WERI-Rb-1 (cell line): ENCODE data around the gene FBRSL1.

Experiments
- DNase-seq: peaks from one replicate; pipeline ENCODE4 v3.0.0-alpha.2; 2020
- H3K27ac ChIP-seq: fragments of 250-450 bp; sonication (Bioruptor Pico); 2 replicates; pipeline ENCODE4 v1.5.1; 2020; ENCODE audit warnings: mild to moderate bottlenecking, moderate library complexity
- H3K27me3 ChIP-seq: fragments of 250-450 bp; sonication (Bioruptor Pico); 2 replicates; pipeline ENCODE4 v1.5.1; 2021; ENCODE audit warnings: mild to moderate bottlenecking, low read depth, moderate library complexity; ENCODE audit not compliant: insufficient read depth, severe bottlenecking
- H3K36me3 ChIP-seq: fragments of 250-450 bp; sonication (Bioruptor Pico); 2 replicates; pipeline ENCODE4 v1.5.1; 2020; ENCODE audit warnings: mild to moderate bottlenecking, moderate library complexity
- H3K4me3 ChIP-seq: 2 replicates; pipeline ENCODE4 v1.5.1; 2011; ENCODE audit warnings: low read depth, mild to moderate bottlenecking, control low read depth, low read length
- H3K9me3 ChIP-seq: fragments of 250-450 bp; sonication (Bioruptor Pico); 2 replicates; pipeline ENCODE4 v1.5.1; 2021; ENCODE audit warnings: mild to moderate bottlenecking, moderate library complexity; ENCODE audit not compliant: severe bottlenecking
- CTCF ChIP-seq: IDR thresholded peaks from 2 replicates; pipeline ENCODE4 v1.5.1; 2011; ENCODE audit warnings: low read depth, mild to moderate bottlenecking, control low read depth, inconsistent platforms, low read length

The FBRSL1 gene

DNA sequence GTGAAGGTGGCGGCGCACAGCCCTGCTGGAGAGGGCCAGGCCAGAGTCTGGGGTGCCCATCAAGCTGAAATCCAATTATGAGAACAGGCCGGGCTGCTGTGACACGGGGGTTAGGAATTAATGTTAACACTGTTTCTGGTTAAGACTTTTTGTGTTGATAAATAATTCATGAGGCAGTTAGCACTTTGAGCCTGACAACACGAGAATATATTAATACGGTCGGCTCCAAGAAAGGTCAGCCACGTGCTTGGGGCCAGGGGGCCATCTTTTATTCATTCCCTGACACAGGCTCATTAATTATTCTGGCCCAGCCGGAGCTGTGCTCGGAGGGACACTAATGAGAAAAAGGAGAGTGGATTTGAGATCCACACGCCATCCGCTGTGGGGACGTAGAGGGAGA, 45.1 kb downstream of the FBRSL1 start:
- no peak for TF ChIP-seq CTCF
- no peak overlapping the region for H3K4me3 ChIP-seq
- DNase-seq, result no peak
- H3K9me3 ChIP-seq, result peaks cover 50% of the 10 kb centered on the region
- no peak overlapping the region for H3K27ac ChIP-seq
- H3K36me3 ChIP-seq, result peaks cover 17% of the 10 kb centered on the region
- no peaks in the 10 kb centered on the region for H3K27me3 ChIP-seq

- Histone ChIP-seq H3K9me3 (peaks cover 45% of the 10 kb centered on the region), H3K27me3 (no peaks in the 10 kb centered on the region), H3K4me3 (no peak overlapping the region), H3K36me3 (peaks cover 17% of the 10 kb centered on the region), H3K27ac (no peak overlapping the region)
- no peak for TF ChIP-seq CTCF
- DNase-seq, result no peak
Measured at GRCh38 chr12:132536102-132536876, 46.3 kb downstream of the FBRSL1 start.

DNA sequence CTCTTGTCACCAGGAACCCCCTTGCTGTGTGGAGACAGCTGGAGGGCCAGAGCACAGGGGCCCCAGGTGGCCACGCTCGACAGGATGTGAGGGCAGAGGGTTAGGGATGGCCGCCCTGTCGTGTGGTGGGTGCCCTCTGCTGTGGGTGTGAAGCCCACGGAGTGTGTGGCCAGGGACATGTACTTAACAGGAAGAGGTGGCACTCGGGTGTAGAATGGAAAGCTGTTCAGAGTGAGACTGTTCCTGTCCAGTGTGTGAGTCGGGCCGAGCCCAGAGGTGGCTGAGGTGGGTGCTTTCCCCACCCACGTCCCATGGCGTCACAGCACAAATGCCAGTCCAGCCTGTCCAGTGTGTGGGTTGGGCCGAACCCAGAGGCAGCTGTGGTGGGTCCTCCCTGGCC, 47.1 kb downstream of the FBRSL1 start:
- no peak for TF ChIP-seq CTCF

GRCh38 chr12:132537836-132538662, 48.1 kb downstream of the FBRSL1 start:
- Histone ChIP-seq H3K27me3 (no peaks in the 10 kb centered on the region), H3K36me3 (peaks cover 9% of the 10 kb centered on the region), H3K4me3 (no peak overlapping the region), H3K9me3 (peaks cover 28% of the 10 kb centered on the region), H3K27ac (no peak overlapping the region)
- DNase-seq, result no peak
- no peak for TF ChIP-seq CTCF

More for the DNA sequence above, 47.1 kb downstream of the FBRSL1 start:
- Histone ChIP-seq H3K36me3 (peaks cover 12% of the 10 kb centered on the region), H3K9me3 (peaks cover 37% of the 10 kb centered on the region), H3K27me3 (no peaks in the 10 kb centered on the region), H3K27ac (no peak overlapping the region), H3K4me3 (no peak overlapping the region)
- no peak for DNase-seq

- Histone ChIP-seq H3K9me3 (peaks cover 25% of the 10 kb centered on the region), H3K36me3 (peaks cover 6% of the 10 kb centered on the region), H3K27me3 (no peaks in the 10 kb centered on the region), H3K27ac (no peak overlapping the region), H3K4me3 (no peak overlapping the region)
- no peak for DNase-seq
- TF ChIP-seq CTCF, result no peak
Measured at GRCh38 chr12:132538663-132538990, 48.7 kb downstream of the FBRSL1 start.
